Fibroblast of upper back skin (primary cell): ENCODE results near the gene MSGN1.

Source experiments
- DNase-seq: peaks from one replicate; pipeline ENCODE4 v3.0.0-alpha.2; 2013

Gene MSGN1

GRCh38 chr2:17850151-17850550, 33.9 kb downstream of the MSGN1 start:
- no peak for DNase-seq

DNA sequence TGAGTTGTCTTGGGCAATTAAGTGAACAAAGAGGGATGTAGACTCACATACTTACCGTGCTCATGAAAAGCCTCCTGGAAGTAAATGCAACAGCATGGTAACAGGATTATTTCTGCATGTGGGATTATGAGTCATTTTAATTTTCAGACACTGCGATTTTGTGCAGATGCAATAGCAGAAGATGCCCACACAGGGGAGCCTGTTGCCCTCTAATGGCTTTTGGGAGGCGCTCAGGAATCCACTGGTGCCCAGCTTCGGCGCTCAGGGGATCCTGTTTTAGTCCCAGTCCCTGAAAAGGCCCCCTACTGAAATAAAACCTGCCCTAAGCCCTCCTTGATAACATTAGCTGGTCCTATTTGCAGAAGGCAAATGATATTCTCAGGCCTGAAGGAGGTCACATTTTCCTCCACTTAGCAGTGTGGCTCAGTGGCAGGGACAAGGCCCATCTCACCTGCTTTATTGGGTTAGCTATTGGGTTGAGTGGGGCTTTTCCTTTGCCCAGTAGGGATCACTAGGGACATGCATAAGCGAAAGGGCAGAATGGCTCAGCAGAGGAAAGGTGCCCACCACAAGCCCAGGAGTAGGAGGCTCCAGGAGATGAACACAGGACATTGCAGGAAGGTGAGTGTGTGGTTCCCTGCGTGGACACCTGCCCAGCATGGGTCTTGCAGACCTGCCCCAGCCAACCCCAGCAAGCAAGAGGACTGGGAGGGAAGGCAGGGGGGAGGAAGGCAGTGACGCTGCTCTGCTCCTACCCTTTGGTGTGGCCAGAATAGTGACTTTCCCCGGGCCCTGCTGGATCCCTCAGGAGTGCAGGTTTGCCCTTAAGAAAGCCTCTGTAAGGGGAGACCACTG, 35.7 kb downstream of the MSGN1 start:
- peak; percentile 78 for DNase-seq

DNA sequence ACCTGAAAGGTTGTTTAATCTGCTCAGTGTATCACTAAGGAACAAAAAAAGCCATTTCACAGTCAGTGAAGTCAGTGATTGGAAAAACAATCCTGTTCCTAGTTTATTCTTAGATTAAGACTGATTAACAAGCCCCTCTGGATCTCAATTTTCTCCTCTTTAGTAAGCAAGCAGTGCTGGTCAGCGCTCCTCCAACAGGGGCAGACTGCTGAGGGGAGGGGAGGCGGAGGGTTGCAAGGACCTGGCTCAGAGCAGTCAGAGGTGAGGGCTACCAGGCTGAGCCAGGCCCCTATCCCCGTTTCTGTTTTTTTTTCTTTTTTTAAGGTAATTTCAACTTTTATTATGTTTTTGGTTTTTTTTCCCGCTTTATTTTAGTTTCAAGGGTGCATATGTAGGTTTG, 37.5 kb downstream of the MSGN1 start:
- DNase-seq: no peak

GRCh38 chr2:17857021-17857420, 40.8 kb downstream of the MSGN1 start:
- DNase-seq: peak; percentile 65

DNA sequence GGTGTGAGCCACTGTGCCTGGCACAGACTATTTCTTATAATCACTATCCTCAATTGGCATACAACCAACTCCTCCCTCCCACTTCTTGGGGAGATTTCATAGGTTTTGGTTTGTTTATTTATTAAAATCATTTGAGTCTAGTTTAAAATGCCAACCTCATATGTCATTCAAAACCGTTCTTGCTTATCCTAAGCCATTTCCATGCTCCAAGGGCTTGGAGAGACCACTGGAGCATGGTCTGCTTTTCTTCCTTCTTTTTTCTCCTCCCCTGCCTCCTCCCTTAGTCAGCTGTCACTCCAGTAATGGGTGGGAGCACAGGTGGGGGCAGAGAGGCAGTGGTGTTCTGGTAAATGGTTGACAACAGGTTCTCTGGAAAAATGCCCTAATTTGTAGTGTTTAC, 41.8 kb downstream of the MSGN1 start:
- DNase-seq: no peak

GRCh38 chr2:17863539-17863938, 47.3 kb downstream of the MSGN1 start:
- DNase-seq: no peak

DNA sequence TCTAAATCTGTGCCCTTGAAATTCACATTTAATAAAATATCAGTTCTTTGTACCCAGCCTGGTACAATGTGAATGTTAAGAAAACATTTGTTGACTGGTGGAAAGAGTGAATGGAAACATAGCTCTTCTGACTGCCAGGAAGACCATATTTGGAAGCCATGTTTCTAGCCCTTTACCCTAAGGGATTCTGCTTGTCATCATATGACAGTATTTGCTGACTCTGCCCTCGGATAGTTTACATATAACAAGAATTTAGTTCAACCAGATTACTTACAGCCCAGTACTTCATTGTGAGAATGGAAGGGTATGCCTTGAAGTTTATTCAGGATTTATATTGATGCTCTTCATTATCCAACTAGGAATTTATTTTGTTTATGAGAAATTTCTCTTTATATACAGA, 48.4 kb downstream of the MSGN1 start:
- no peak for DNase-seq

- DNase-seq: no peak
Observed at GRCh38 chr2:17867133-17867532, 50.9 kb downstream of the MSGN1 start.
